ENCODE results near the gene FAM200A. TPM values are rescaled to one million over a fixed set of nuclear protein-coding genes. Genes with fewer than 3 reads are reported as not detected.

FAM200A gene
- total and polyA plus RNA-seq, 2 of the 13 experiments (the other 11 are each of a cell fraction or from before 2014, with no cell fraction given), result 4.7 to 6.3 TPM

DNA sequence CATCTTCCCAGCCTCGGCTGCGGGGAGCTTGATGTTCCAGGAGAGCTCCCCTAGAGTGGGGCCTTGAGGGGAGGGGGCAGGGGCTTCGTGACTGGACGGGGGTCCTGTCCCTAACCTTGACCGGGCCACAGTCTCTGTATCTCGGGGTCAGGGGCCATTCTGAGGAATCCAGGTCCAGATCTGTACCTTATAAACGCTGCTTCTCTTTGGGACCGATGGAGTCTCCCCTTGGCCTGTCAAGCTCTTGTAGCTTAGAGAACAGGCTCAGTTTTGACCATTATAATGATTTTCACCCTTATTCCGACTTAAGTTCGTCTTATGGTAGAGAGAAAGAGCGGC is 46.6 kb downstream of the FAM200A start (continued):
- TF ChIP-seq KLF15 (CRISPR knock-in tag; IDR thresholded peaks at IDR 0.05; ENCODE audit: borderline replicate concordance) (no peak), MTF1 (CRISPR knock-in tag; IDR thresholded peaks at IDR 0.05) (no peak), BRD4 (CRISPR knock-in tag; IDR thresholded peaks at IDR 0.05) (no peak), U2AF1 (optimal IDR thresholded peaks at IDR 0.05; ENCODE audit: low read depth, low read length) (no peak), MAF1 (CRISPR knock-in tag; IDR thresholded peaks at IDR 0.05; ENCODE audit: borderline replicate concordance) (no peak), SNAPC2 (CRISPR knock-in tag; IDR thresholded peaks at IDR 0.05) (no peak)
- TF ChIP-seq, protein P1, sequence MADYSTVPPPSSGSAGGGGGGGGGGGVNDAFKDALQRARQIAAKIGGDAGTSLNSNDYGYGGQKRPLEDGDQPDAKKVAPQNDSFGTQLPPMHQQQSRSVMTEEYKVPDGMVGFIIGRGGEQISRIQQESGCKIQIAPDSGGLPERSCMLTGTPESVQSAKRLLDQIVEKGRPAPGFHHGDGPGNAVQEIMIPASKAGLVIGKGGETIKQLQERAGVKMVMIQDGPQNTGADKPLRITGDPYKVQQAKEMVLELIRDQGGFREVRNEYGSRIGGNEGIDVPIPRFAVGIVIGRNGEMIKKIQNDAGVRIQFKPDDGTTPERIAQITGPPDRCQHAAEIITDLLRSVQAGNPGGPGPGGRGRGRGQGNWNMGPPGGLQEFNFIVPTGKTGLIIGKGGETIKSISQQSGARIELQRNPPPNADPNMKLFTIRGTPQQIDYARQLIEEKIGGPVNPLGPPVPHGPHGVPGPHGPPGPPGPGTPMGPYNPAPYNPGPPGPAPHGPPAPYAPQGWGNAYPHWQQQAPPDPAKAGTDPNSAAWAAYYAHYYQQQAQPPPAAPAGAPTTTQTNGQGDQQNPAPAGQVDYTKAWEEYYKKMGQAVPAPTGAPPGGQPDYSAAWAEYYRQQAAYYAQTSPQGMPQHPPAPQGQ (CRISPR knock-in tag; IDR thresholded peaks at IDR 0.05; ENCODE audit: borderline replicate concordance), result no peak
- TF ChIP-seq, protein P2, sequence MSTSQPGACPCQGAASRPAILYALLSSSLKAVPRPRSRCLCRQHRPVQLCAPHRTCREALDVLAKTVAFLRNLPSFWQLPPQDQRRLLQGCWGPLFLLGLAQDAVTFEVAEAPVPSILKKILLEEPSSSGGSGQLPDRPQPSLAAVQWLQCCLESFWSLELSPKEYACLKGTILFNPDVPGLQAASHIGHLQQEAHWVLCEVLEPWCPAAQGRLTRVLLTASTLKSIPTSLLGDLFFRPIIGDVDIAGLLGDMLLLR (CRISPR knock-in tag; IDR thresholded peaks at IDR 0.05), result no peak
- TF ChIP-seq, protein P3, sequence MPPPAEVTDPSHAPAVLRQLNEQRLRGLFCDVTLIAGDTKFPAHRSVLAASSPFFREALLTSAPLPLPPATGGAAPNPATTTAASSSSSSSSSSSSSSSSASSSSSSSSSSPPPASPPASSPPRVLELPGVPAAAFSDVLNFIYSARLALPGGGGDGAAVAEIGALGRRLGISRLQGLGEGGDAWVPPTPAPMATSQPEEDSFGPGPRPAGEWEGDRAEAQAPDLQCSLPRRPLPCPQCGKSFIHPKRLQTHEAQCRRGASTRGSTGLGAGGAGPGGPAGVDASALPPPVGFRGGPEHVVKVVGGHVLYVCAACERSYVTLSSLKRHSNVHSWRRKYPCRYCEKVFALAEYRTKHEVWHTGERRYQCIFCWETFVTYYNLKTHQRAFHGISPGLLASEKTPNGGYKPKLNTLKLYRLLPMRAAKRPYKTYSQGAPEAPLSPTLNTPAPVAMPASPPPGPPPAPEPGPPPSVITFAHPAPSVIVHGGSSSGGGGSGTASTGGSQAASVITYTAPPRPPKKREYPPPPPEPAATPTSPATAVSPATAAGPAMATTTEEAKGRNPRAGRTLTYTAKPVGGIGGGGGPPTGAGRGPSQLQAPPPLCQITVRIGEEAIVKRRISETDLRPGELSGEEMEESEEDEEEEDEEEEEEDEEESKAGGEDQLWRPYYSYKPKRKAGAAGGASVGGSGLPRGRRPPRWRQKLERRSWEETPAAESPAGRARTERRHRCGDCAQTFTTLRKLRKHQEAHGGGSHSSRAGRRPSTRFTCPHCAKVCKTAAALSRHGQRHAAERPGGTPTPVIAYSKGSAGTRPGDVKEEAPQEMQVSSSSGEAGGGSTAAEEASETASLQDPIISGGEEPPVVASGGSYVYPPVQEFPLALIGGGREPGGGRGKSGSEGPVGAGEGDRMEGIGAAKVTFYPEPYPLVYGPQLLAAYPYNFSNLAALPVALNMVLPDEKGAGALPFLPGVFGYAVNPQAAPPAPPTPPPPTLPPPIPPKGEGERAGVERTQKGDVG (CRISPR knock-in tag; IDR thresholded peaks at IDR 0.05; ENCODE audit: borderline replicate concordance), result no peak
- TF ChIP-seq, protein P4, sequence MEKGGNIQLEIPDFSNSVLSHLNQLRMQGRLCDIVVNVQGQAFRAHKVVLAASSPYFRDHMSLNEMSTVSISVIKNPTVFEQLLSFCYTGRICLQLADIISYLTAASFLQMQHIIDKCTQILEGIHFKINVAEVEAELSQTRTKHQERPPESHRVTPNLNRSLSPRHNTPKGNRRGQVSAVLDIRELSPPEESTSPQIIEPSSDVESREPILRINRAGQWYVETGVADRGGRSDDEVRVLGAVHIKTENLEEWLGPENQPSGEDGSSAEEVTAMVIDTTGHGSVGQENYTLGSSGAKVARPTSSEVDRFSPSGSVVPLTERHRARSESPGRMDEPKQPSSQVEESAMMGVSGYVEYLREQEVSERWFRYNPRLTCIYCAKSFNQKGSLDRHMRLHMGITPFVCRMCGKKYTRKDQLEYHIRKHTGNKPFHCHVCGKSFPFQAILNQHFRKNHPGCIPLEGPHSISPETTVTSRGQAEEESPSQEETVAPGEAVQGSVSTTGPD (CRISPR knock-in tag; IDR thresholded peaks at IDR 0.05), result no peak
- TF ChIP-seq, protein P5, sequence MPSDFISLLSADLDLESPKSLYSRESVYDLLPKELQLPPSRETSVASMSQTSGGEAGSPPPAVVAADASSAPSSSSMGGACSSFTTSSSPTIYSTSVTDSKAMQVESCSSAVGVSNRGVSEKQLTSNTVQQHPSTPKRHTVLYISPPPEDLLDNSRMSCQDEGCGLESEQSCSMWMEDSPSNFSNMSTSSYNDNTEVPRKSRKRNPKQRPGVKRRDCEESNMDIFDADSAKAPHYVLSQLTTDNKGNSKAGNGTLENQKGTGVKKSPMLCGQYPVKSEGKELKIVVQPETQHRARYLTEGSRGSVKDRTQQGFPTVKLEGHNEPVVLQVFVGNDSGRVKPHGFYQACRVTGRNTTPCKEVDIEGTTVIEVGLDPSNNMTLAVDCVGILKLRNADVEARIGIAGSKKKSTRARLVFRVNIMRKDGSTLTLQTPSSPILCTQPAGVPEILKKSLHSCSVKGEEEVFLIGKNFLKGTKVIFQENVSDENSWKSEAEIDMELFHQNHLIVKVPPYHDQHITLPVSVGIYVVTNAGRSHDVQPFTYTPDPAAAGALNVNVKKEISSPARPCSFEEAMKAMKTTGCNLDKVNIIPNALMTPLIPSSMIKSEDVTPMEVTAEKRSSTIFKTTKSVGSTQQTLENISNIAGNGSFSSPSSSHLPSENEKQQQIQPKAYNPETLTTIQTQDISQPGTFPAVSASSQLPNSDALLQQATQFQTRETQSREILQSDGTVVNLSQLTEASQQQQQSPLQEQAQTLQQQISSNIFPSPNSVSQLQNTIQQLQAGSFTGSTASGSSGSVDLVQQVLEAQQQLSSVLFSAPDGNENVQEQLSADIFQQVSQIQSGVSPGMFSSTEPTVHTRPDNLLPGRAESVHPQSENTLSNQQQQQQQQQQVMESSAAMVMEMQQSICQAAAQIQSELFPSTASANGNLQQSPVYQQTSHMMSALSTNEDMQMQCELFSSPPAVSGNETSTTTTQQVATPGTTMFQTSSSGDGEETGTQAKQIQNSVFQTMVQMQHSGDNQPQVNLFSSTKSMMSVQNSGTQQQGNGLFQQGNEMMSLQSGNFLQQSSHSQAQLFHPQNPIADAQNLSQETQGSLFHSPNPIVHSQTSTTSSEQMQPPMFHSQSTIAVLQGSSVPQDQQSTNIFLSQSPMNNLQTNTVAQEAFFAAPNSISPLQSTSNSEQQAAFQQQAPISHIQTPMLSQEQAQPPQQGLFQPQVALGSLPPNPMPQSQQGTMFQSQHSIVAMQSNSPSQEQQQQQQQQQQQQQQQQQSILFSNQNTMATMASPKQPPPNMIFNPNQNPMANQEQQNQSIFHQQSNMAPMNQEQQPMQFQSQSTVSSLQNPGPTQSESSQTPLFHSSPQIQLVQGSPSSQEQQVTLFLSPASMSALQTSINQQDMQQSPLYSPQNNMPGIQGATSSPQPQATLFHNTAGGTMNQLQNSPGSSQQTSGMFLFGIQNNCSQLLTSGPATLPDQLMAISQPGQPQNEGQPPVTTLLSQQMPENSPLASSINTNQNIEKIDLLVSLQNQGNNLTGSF (CRISPR knock-in tag; IDR thresholded peaks at IDR 0.05), result no peak

Measured in HepG2 (cell line).